AG20443 (cell line): ENCODE results near the gene JMY.

Experiments used
- DNase-seq: peaks from one replicate; pipeline ENCODE4 v3.0.0; 2012; ENCODE audit warnings: low spot score, mixed read lengths

JMY gene, protein sequence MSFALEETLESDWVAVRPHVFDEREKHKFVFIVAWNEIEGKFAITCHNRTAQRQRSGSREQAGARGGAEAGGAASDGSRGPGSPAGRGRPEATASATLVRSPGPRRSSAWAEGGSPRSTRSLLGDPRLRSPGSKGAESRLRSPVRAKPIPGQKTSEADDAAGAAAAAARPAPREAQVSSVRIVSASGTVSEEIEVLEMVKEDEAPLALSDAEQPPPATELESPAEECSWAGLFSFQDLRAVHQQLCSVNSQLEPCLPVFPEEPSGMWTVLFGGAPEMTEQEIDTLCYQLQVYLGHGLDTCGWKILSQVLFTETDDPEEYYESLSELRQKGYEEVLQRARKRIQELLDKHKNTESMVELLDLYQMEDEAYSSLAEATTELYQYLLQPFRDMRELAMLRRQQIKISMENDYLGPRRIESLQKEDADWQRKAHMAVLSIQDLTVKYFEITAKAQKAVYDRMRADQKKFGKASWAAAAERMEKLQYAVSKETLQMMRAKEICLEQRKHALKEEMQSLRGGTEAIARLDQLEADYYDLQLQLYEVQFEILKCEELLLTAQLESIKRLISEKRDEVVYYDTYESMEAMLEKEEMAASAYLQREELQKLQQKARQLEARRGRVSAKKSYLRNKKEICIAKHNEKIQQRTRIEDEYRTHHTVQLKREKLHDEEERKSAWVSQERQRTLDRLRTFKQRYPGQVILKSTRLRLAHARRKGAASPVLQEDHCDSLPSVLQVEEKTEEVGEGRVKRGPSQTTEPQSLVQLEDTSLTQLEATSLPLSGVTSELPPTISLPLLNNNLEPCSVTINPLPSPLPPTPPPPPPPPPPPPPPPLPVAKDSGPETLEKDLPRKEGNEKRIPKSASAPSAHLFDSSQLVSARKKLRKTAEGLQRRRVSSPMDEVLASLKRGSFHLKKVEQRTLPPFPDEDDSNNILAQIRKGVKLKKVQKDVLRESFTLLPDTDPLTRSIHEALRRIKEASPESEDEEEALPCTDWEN

GRCh38 chr5:79235634-79236361 lies at the start of gene JMY:
Gene JMY, plus strand, starts transcription at chr5:79236131. Its CDS starts 520 bp downstream, at chr5:79236651.
- DNase-seq: peak; percentile 98

DNA sequence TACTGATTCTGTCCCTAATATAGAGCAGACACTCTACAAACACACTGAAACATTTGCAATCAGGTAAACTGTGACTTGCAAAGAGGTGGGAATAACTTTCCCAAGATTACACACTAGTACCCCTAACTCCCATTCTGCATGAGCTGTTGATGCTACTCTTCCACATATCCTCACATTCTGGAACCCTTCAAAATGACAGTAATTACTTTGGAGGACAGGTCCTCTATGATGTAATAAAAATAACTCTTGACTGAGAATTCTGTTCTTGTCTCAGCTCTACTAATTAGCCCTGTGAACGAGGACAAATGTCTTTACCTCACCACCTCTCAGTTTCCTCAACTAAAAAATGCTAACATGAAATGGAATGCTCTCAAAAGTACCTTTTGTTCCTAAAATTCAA lies 49.5 kb upstream of the JMY start:
- DNase-seq: no peak

- no peak for DNase-seq
Observed at GRCh38 chr5:79189439-79190234, 46.3 kb upstream of the JMY start.

DNA sequence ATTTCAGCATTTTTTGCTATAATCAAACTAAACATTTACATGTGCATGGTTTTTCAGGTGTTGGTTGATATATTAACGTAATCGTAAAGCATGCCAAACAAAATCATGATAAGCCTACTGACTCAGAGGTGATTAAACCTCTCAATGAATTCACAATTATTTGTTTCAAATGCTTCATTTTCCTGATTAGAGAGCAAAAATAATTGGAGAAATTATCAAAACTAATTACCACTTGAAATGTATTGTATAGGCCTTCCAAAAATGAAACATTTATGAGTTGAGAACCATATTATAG lies 45.7 kb upstream of the JMY start:
- no peak for DNase-seq

DNA sequence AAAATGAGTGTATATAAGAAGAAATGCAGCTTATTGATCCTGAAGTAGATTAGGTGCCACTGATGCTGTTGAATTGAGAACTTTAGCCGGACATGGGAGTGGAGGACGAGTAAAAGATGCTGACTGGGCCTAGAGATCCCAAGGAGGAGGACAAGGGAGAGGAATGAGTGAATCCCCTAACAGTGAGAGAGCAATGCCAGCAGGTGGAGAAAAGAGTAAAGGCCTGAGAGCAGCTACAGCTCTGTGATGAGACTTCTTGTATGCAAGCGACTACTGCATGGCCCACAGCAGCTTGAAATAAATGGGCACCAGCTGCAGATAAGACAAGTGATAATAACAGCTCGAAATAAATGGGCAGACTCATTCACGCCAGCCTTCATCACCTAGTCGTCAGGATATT lies 44.5 kb upstream of the JMY start:
- DNase-seq: no peak

- peak; percentile 31 for DNase-seq
Observed at GRCh38 chr5:79193643-79194042, 42.3 kb upstream of the JMY start.

DNA sequence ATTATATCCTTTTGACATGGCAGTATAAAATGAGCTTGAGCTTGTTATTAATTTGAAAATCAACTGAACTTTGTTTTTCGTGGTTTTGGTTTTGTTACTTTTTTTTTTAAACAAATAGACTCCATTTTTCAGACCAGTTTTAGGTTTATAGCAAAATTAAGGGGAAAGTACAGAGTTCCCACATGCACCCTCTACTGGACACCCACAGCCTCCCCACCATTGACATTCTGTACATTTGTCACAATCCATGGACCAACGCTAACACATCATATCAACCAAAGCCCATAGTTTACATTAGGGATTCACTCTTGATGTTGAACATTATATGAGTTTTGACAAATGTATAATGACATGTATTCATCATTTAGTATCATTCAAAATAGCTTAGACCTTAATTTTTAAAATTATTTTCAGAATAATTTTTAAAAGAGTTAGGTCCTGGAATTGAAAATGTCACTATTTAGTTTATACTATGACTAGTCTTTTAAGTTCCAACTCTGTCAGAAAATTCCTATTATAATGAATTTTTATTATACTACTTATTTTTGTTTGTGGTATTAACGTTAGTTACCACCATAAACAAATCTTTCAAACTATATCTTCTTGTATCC lies 35.3 kb upstream of the JMY start:
- DNase-seq: no peak

- DNase-seq: no peak
Observed at GRCh38 chr5:79201206-79201605, 34.7 kb upstream of the JMY start.

- DNase-seq: peak; percentile 74
Observed at GRCh38 chr5:79202076-79202475, 33.9 kb upstream of the JMY start.

- no peak for DNase-seq
Observed at GRCh38 chr5:79205965-79206364, 30.0 kb upstream of the JMY start.

DNA sequence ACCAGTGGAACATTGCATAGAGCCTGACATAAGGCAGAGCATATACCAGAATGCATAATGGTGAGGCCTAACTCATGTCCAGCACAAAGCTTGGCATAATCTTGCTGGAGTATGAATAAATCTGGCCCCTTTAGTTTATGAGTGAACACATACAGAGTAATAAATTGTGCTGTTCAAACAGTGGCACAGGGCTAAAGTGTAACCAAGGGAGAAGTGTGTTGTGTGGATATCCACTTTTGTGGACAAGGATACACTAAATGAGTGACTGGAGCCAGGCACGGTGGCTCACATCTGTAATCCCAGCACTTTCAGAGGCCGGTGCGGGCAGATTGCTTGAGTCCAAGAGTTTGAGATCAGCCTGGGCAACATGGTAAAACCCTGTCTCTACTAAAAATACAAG lies 29.4 kb upstream of the JMY start:
- no peak for DNase-seq

- no peak for DNase-seq
Observed at GRCh38 chr5:79209505-79209904, 26.4 kb upstream of the JMY start.

DNA sequence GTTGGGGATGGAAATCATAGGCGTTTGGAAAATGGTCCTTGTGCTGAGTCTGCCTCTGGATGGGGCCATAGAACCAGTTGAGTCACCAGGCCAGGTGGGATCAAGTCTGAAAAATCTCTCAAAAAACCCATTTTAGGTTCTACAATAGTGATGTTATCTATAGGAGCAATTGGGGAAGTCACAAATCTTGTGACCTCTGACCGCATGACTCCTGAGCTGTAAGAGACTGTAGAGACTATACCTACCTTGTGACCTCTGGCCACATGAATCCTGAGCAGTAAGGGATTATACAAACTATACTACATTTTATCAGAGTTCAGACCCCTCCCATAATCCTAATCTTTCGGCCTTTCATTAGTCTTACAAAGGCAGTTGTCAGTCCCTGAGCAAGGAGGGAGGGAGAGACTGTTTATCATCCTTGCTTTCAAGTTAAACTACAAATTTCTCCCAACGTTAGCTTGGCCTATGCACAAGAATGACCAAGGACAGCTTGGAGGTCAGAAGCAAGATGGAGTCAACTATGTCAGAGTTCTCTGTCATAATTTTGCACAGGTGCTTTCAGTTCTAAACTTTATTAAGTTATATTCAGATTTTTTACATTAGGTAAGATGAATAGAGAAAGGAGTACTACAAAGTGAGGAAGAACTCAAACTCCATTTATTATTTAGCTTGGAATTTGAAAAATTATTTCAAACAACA lies 11.5 kb upstream of the JMY start:
- DNase-seq: no peak

DNA sequence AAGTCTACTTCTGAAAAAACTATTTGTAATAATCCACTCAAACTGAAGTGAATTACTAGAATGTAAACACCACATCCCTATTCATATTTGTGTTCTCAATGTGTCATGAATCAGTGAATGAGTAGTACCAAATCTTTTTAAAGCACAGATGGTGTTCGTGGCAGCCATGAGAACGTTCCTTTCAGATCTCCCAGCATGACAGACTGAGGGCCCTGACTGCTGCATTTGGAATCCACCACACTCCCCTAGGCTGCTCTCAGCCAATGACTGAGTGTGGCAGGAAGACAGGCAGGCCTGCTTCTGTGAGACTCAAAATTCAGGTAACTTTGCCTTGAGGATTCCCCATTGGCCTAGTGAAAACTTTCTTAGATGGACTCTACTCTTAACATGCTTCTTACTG lies 10.9 kb upstream of the JMY start:
- peak; percentile 56 for DNase-seq

- DNase-seq: no peak
Observed at GRCh38 chr5:79225441-79225840, 10.5 kb upstream of the JMY start.

DNA sequence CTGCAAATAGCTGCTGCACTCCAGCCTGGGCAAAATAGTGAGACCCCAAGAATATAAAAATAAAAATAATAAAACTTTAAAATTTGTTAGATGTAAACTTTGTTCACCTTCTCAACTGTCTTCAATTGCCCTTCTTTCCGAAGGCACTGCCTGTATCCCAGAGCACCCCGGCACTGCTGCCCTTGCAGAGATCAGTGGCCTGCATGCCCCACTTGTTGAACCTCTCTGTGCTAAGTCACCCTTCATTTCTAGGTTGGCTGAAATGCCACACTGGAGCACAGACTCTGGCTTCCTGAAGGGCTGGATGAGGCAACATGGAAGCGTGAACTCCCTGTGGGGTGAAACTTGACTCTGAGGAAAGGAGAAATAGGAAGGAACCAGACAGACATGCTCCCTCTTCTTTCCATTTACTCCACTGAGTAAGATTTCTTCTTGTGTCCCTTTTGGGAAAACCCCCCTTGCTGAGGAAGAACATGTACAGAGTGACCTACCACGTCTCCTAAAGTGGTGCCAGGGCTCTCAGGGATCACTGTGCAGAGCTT lies 8.4 kb upstream of the JMY start:
- no peak for DNase-seq

DNA sequence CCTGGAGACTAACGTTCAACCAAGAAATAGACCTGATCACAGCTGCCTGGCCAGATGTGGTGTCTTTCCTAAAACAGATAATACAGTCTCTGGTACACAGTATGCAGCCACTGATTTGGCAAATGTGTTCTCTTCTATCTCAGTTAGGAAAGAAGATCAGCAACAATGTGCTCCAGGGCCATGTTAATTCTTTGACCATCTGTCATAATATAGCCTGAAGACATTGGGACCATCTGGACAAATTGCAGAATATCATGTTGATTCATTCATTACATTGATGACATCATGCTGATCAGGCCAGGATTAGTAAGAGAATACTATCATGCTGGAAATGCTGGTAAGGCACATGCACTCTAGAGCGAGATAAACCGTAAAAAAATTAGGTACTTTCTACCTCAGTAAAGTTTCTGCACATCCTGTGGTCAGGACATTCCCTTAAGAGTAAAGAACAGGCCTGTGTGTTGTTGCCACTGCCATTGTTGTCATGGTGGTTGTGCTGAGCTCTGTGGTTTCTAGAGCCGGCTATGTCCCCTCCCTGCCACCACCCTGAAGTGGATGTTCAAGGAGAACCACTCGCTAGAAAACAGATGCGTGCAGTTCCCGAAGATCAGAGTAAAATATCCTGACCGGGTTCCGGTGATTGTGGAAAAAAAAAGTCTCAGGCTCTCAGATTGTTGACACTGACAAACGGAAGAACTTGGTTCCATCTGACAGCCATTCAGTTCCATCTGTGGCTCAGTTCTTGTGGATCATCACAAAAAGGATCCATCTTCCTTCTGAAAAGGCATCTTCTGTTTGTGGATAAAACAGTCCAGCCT lies 6.4 kb upstream of the JMY start:
- DNase-seq: peak; percentile 52

DNA sequence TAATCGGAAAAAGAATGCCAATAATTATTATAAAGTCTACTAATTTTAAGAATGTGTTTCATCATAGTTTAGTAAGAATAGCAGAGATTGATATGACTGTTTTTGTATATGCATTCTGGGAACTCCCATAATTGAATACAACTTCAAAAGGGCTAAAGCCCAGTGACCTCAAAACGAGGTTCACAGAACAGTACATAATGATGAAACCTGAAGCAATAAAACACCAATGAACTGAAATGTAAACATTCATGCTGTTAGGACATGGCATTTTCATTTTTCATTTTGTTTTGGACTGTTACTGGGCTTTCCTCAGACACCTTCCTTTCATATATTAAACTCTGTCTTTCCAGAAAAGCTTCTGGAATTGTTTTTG lies 684 bp upstream of the JMY start:
- no peak for DNase-seq

- DNase-seq: peak; percentile 58
Observed at GRCh38 chr5:79236362-79236969, 535 bp downstream of the JMY start.
